Esophagus muscularis mucosa (tissue), 4 donors: ENCODE results near the gene XRCC4.

ENCODE experiments used
- CTCF ChIP-seq, 3 experiments: fragments of 200-600 bp in 2 of 3; fragments of 450-650 bp in 1 of 3; sonication (generic) in 2 of 3; IDR thresholded peaks; one replicate each; pipeline ENCODE4 v1.5.1; 2017 to 2019; ENCODE audit warnings: antibody characterized with exemption in 3 of 3, mild to moderate bottlenecking in 2 of 3, moderate library complexity in 1 of 3
- EP300 ChIP-seq: sonication (generic); formaldehyde crosslinking; IDR thresholded peaks from one replicate; pipeline ENCODE4 v1.6.1; 2017; ENCODE audit warnings: antibody characterized with exemption
- POLR2A ChIP-seq: fragments of 450-650 bp; IDR thresholded peaks from one replicate; pipeline ENCODE4 v1.6.1; 2017; ENCODE audit warnings: antibody characterized with exemption, moderate library complexity, mild to moderate bottlenecking, low read depth
- POLR2AphosphoS5 ChIP-seq, 2 donors: sonication (generic); formaldehyde crosslinking; IDR thresholded peaks; one replicate each; pipeline ENCODE4 v1.6.1; 2017; ENCODE audit warnings: antibody characterized with exemption in 2 of 2

- no peak for TF ChIP-seq CTCF (IDR thresholded peaks at IDR 0.05)
- TF ChIP-seq POLR2A = no peak
- no peak for TF ChIP-seq EP300
- no peak for TF ChIP-seq POLR2AphosphoS5 (IDR thresholded peaks at IDR 0.05)
Measured at GRCh38 chr5:83364312-83365299, 287.3 kb downstream of the XRCC4 start.
